ENCODE results near the gene KIAA0040.

Gene KIAA0040

GRCh38 chr1:175192630-175193526 is at the start of gene KIAA0040:
TSS of gene KIAA0040 (minus strand) at chr1:175192776. CDS start at chr1:175161013, 31,763 bp downstream.
- DNase-seq (ENCODE audit: low read depth in 2 of 2) = no peak

DNA sequence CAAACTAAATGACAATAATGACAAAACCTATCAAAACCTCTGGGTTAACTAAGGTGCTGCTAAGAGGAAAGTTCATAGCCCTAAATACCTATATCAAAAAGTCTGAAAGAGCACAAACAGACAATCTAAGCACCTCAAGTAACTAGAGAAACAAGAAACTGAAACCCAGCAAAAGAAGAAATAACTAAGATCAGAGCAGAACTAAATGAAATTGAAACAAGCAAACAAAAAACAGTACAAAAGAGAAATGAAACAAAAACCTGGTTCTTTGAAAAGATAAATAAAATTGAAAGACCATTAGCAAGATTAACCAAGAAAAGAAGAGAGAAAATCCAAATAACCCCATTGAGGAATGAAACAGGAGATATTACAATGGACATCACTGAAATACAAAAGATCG is 44.8 kb upstream of the KIAA0040 start:
- DNase-seq (ENCODE audit: low read depth in 2 of 2) = no peak

- DNase-seq (ENCODE audit: low read depth in 2 of 2) = no peak
Observed at GRCh38 chr1:175234639-175235038, 42.1 kb upstream of the KIAA0040 start.

- DNase-seq (ENCODE audit: low read depth in 2 of 2) = no peak
Observed at GRCh38 chr1:175232335-175232734, 39.8 kb upstream of the KIAA0040 start.

DNA sequence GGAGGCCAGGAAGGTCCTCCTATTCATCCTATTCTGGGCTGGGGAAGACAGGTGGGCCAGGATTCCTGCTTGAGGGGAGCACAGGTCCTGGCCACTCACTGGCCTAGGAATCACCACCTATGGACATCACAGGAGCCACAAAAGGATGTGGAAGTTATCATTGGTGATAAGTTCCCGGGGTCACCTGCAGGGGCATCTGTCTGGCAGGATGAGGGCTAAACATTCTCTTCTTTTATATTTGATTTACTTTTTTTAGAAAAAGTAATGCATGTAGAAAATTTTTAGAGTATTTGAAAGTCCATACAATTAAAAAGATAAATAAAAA is 33.2 kb upstream of the KIAA0040 start:
- DNase-seq (ENCODE audit: low read depth in 2 of 2) = no peak

- DNase-seq (ENCODE audit: low read depth in 2 of 2) = no peak
Observed at GRCh38 chr1:175222296-175222938, 29.8 kb upstream of the KIAA0040 start.

DNA sequence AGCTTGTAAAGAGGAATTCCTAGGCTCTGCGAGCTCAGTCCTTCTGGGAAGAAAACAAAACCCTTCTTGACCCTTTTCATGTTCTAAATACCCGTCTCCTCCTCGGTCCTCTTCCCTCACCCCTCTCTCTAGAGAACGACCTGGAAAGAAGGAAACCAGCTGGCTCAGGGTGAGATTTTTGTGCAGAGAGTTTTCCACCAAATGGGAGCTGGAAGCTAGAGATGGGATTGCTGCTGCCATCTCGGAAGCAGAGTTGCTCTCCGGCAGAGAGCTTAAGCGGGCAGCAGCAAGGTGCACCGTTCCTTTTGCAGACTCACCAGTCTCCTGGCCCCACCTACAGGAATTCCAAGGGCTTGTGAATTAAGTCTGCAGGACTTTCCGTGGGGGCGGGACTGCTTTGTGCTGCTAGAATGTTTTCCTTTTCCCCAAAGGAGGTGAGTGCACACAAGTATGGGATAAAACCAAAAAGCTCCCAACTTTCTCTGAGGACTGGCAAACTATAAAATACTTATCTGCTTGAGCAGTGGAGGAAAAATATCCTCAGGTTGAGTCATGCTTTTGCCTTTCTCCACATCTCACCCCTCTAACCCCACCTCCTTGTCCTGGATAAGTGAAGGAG is 29.1 kb upstream of the KIAA0040 start:
- DNase-seq (ENCODE audit: low read depth in 2 of 2) = no peak

GRCh38 chr1:175220853-175221556 is 28.4 kb upstream of the KIAA0040 start:
- no peak for DNase-seq (ENCODE audit: low read depth in 2 of 2)

DNA sequence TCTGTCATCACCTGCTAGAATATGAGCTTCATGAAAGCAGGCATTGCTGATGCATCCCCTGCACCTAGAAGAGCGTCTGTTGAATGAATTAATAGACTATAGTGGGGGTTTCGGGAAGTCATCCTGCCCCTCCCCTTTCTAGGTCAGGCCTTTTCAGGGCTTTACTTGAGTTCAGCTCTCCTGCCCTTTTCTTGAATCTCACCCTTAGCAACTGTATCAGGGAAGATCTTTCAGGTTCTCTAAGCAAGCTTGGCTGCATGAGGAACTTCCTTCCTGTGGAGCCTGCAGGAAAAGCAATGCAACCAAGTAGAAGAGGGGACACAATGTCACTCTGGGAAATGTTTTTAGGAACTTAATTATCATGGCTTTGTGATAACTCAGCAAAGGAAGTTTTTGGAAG is 27.2 kb upstream of the KIAA0040 start:
- DNase-seq (ENCODE audit: low read depth in 2 of 2) = no peak

DNA sequence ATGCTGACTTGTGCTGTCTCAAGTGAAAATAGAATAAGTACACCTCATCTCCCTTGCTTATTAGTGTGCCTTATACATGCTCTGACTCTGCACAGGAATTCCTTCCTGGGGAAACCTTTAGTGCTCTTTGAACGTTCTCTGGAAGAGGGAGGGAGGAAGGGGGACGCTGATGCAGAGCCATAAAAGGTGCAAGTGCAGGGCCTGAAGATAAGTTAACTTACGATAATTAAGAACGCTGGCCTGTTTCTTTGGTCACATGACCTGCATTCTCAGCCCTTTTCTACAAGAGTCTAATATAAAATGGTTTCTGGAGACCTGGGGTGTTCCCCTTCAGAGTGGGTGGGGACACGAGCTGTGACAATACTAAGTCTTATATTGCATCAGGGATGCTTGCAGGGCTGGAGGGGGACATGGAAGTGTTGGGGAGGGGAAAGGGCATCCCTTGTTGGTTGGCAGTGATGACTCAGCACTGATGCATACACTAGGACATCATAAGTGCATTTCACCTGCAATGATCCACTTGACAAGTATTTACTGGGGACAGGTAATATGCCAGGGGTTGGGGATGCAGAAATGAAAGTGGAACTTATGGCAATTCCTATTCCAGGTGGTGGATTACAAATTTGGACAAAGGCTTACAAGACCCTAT is 26.3 kb upstream of the KIAA0040 start:
- DNase-seq (ENCODE audit: low read depth in 2 of 2) = no peak

GRCh38 chr1:175217721-175218531 is 25.4 kb upstream of the KIAA0040 start:
- DNase-seq (ENCODE audit: low read depth in 2 of 2) = no peak

- no peak for DNase-seq (ENCODE audit: low read depth in 2 of 2)
Observed at GRCh38 chr1:175216444-175216843, 23.9 kb upstream of the KIAA0040 start.

- DNase-seq (ENCODE audit: low read depth in 2 of 2) = no peak
Observed at GRCh38 chr1:175211656-175212055, 19.1 kb upstream of the KIAA0040 start.

DNA sequence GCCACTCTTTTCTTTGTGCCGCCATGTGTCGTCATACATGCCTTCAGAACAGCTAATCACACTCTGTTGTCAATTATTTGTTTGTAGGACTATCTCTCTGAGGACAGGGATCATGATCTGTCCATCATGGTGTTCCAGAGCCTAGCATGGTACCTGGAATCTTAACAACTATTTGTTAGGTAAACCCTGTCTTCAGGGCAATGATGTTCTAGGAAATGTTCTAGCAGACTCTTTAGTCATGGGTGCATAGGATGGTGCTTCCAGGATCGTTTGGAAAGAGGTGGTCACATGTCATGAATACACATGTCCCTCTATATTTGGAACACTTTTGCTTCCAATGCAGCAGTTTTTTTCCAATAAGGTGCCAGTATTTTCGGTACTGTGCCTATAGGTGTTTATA is 18.2 kb upstream of the KIAA0040 start:
- DNase-seq (ENCODE audit: low read depth in 2 of 2) = no peak

DNA sequence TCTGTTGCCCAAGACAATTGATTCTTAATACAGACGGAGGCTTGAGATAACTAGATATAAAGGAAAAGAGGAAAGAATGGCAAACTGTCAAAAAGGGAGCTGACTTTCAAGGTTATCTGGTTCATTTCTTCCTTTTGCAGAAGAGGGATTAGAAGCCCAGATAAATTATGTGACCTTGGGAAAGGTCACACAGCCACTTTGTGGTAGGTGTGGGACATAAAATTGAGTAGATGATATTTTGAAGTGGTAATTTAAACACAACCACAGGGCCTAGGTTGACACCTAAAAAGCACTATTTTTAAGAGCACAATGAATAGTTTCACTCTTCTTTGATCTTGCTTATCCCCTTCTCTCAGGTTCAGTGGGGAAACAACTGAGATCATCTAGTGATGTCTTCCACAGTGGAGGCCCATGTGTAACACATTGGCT is 16.9 kb upstream of the KIAA0040 start:
- DNase-seq (ENCODE audit: low read depth in 2 of 2) = no peak

- DNase-seq (ENCODE audit: low read depth in 2 of 2) = no peak
Observed at GRCh38 chr1:175208773-175209492, 16.4 kb upstream of the KIAA0040 start.

- no peak for DNase-seq (ENCODE audit: low read depth in 2 of 2)
Observed at GRCh38 chr1:175207971-175208370, 15.4 kb upstream of the KIAA0040 start.

DNA sequence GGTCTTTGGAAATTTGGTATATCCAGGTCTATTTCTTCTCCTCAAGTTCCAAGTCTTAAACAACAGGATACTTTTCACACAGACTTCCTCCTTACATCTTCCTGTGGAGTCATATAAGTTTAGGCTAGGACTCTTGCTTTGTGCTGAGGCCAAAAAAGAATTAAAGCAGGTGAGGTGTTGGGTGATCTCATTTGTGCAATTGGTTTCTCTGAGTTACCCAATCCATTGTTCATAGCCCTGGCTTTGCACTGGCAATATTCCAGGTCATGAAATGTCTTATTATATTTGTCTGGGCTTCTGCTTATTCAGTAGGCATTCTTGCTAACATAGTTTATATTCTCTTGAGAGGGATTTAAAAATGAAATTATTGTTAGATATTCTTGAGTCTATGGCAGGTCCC is 14.1 kb upstream of the KIAA0040 start:
- no peak for DNase-seq (ENCODE audit: low read depth in 2 of 2)

- no peak for DNase-seq (ENCODE audit: low read depth in 2 of 2)
Observed at GRCh38 chr1:175204330-175204729, 11.8 kb upstream of the KIAA0040 start.

GRCh38 chr1:175203570-175204068 is 11.0 kb upstream of the KIAA0040 start:
- no peak for DNase-seq (ENCODE audit: low read depth in 2 of 2)
